Tibial nerve (tissue), 4 donors: ENCODE results near the gene LAT. TPM values are rescaled to one million over a fixed set of nuclear protein-coding genes. Genes with fewer than 3 reads are reported as not detected.

Source experiments
- DNase-seq, 2 donors: peaks; one replicate each; pipeline ENCODE4 v3.0.0-alpha.2; 2019; ENCODE audit warnings: low spot score in 2 of 2
- H3K27ac ChIP-seq, 4 donors: fragments of 200-600 bp; sonication (generic) in 3 of 4; one replicate each; pipeline ENCODE4 v1.5.1; 2017 to 2019; ENCODE audit warnings: mild to moderate bottlenecking in 1 of 4
- H3K27me3 ChIP-seq, 2 donors: fragments of 200-600 bp; sonication (generic) in 1 of 2; one replicate each; pipeline versions ENCODE4 v1.5.1 to v1.6.0; 2017 to 2019
- H3K36me3 ChIP-seq, 3 donors: fragments of 200-600 bp; sonication (generic); one replicate each; pipeline ENCODE4 v1.5.1; 2018 to 2019
- H3K4me1 ChIP-seq, 4 donors: fragments of 200-600 bp; sonication (generic) in 3 of 4; one replicate each; pipeline ENCODE4 v1.5.1; 2017 to 2019
- H3K4me3 ChIP-seq, 4 donors: fragments of 200-600 bp; sonication (generic) in 3 of 4; one replicate each; pipeline ENCODE4 v1.5.1; 2017 to 2019; ENCODE audit warnings: mild to moderate bottlenecking in 1 of 4, moderate library complexity in 1 of 4
- H3K9me3 ChIP-seq, 4 donors: fragments of 200-600 bp; sonication (generic) in 3 of 4; one replicate each; pipeline ENCODE4 v1.5.1; 2017 to 2019
- CTCF ChIP-seq, 5 experiments: fragments of 200-600 bp in 3 of 5; fragments of 450-650 bp in 2 of 5; sonication (generic) in 3 of 5; IDR thresholded peaks; one replicate each; pipeline ENCODE4 v1.5.1; 2016 to 2019; ENCODE audit warnings: antibody characterized with exemption in 5 of 5, mild to moderate bottlenecking in 3 of 5, moderate library complexity in 2 of 5
- EP300 ChIP-seq, 2 donors: sonication (generic); formaldehyde crosslinking; IDR thresholded peaks; one replicate each; pipeline ENCODE4 v1.6.1; 2017; ENCODE audit warnings: antibody characterized with exemption in 2 of 2, mild to moderate bottlenecking in 1 of 2
- POLR2A ChIP-seq, 2 donors: fragments of 450-650 bp; IDR thresholded peaks; one replicate each; pipeline ENCODE4 v1.6.1; 2017; ENCODE audit warnings: antibody characterized with exemption in 2 of 2, mild to moderate bottlenecking in 2 of 2, moderate library complexity in 2 of 2
- WGBS, 2 donors: methylation state at CpG; one replicate each; pipeline ENCODE4 v1.1.5; 2018; 5-methylcytosine and 5-hydroxymethylcytosine counted together
- total RNA-seq, 4 donors: library from RNA; depleted of rRNA; stranded (reverse); fragments of >200 nt; gene quantifications; one replicate each; pipeline ENCODE4 v1.1.0, GENCODE V29; 2016

Gene LAT
- total RNA-seq, 4 donors from 2014 or later = 9.4 to 15.3 (median 12.4) TPM

- H3K4me1 ChIP-seq = no peaks in the 10 kb centered on the region
- H3K4me3 ChIP-seq = no peak overlapping the region
- no peaks in the 10 kb centered on the region for H3K36me3 ChIP-seq
- H3K27me3 ChIP-seq = no peaks in the 10 kb centered on the region
- WGBS, 2 donors = 76 to 81% methylated on average over 9 to 10 of the region's 10 CpGs
- no peak for TF ChIP-seq POLR2A (IDR thresholded peaks at IDR 0.05)
- no peak for TF ChIP-seq EP300 (IDR thresholded peaks at IDR 0.05)
- no peak for TF ChIP-seq CTCF (IDR thresholded peaks at IDR 0.05)
- H3K9me3 ChIP-seq = no peaks in the 10 kb centered on the region
- no peak for DNase-seq
- no peak overlapping the region for H3K27ac ChIP-seq
Measured at GRCh38 chr16:29007730-29008593, 23.1 kb downstream of the LAT start.

GRCh38 chr16:29009050-29009837 is 24.4 kb downstream of the LAT start:
- WGBS, 2 donors = 64 to 71% methylated on average over 14 of the region's 14 CpGs
- TF ChIP-seq POLR2A (IDR thresholded peaks at IDR 0.05) = no peak
- no peak for TF ChIP-seq EP300 (IDR thresholded peaks at IDR 0.05)
- TF ChIP-seq CTCF (IDR thresholded peaks at IDR 0.05) = no peak

GRCh38 chr16:29009838-29010166 is 24.9 kb downstream of the LAT start:
- Histone ChIP-seq H3K27me3 (no peaks in the 10 kb centered on the region), H3K4me3 (no peak overlapping the region), H3K4me1 (no peaks in the 10 kb centered on the region), H3K27ac (no peak overlapping the region), H3K9me3 (no peaks in the 10 kb centered on the region), H3K36me3 (no peaks in the 10 kb centered on the region)
- no peak for DNase-seq
- TF ChIP-seq POLR2A (IDR thresholded peaks at IDR 0.05) (no peak), CTCF (IDR thresholded peaks at IDR 0.05) (no peak), EP300 (IDR thresholded peaks at IDR 0.05) (no peak)
- 88 to 94% methylated on average over 2 of the region's 2 CpGs for WGBS, 2 donors

More at GRCh38 chr16:29009050-29009837, 24.4 kb downstream of the LAT start:
- Histone ChIP-seq H3K36me3 (no peaks in the 10 kb centered on the region), H3K4me1 (no peaks in the 10 kb centered on the region), H3K27ac (no peak overlapping the region), H3K4me3 (no peak overlapping the region), H3K9me3 (no peaks in the 10 kb centered on the region), H3K27me3 (no peaks in the 10 kb centered on the region)
- DNase-seq = no peak

- H3K4me3 ChIP-seq = no peak overlapping the region
- no peaks in the 10 kb centered on the region for H3K27me3 ChIP-seq
- TF ChIP-seq POLR2A (IDR thresholded peaks at IDR 0.05) = no peak
- TF ChIP-seq CTCF (IDR thresholded peaks at IDR 0.05) = no peak
- no peak for TF ChIP-seq EP300 (IDR thresholded peaks at IDR 0.05)
- no peaks in the 10 kb centered on the region for H3K36me3 ChIP-seq
- no peaks in the 10 kb centered on the region for H3K9me3 ChIP-seq
- DNase-seq = no peak
- 55 to 65% methylated on average over 7 to 8 of the region's 8 CpGs for WGBS, 2 donors
- no peak overlapping the region for H3K27ac ChIP-seq
- H3K4me1 ChIP-seq = no peaks in the 10 kb centered on the region
Measured at GRCh38 chr16:29011112-29011511, 26.3 kb downstream of the LAT start.

GRCh38 chr16:29011851-29012250 is 27.0 kb downstream of the LAT start:
- no peak for DNase-seq
- whole genome bisulfite sequencing, 2 donors = 76 to 83% methylated on average over 4 of the region's 4 CpGs
- Histone ChIP-seq H3K27me3 (no peaks in the 10 kb centered on the region), H3K4me3 (no peak overlapping the region), H3K27ac (no peak overlapping the region), H3K4me1 (no peaks in the 10 kb centered on the region), H3K36me3 (no peaks in the 10 kb centered on the region), H3K9me3 (no peaks in the 10 kb centered on the region)
- TF ChIP-seq EP300 (IDR thresholded peaks at IDR 0.05) (no peak), POLR2A (IDR thresholded peaks at IDR 0.05) (no peak), CTCF (IDR thresholded peaks at IDR 0.05) (no peak)
